HCT116 (cell line): Measurements from ENCODE around the gene WDR90.

ENCODE experiments used
- CTCF ChIP-seq, 3 experiments: fragments of 200-600 bp in 1 of 3; sonication (generic) in 1 of 3; IDR thresholded peaks in 2 of 3; conservative IDR thresholded peaks in 1 of 3; 2 replicates each; pipeline ENCODE4 v1.5.1; 2012 to 2017; ENCODE audit warnings: low read depth in 2 of 3, low read length in 2 of 3, antibody characterized with exemption in 1 of 3, borderline replicate concordance in 1 of 3, control low read depth in 1 of 3, mild to moderate bottlenecking in 1 of 3, mixed read lengths in 1 of 3, mixed run types in 1 of 3, moderate library complexity in 1 of 3; ENCODE audit not compliant: insufficient read depth in 1 of 3
- EZH2phosphoT487 ChIP-seq: fragments of 200-600 bp; IDR thresholded peaks from 2 replicates; pipeline ENCODE4 v1.6.1; 2018; ENCODE audit warnings: antibody characterized with exemption, borderline replicate concordance
- POLR2A ChIP-seq: IDR thresholded peaks from 2 replicates; pipeline ENCODE4 v1.7.0; 2011; ENCODE audit warnings: borderline replicate concordance; ENCODE audit not compliant: insufficient read depth, insufficient read length; ENCODE audit errors: extremely low read depth
- ZBTB33 ChIP-seq: IDR thresholded peaks from 2 replicates; pipeline ENCODE4 v1.6.1; 2011; ENCODE audit warnings: mild to moderate bottlenecking, low read length, moderate library complexity; ENCODE audit not compliant: insufficient replicate concordance; ENCODE audit errors: extremely low read depth

GRCh38 chr16:693364-693763 lies 44.2 kb downstream of the WDR90 start:
- TF ChIP-seq EZH2phosphoT487 (no peak), POLR2A (no peak), CTCF (IDR thresholded peaks at IDR 0.05 in 2 of 3, conservative IDR thresholded peaks at IDR 0.05 in 1 of 3; ENCODE audit: borderline replicate concordance in 1 of 3, insufficient read depth in 1 of 3, low read depth in 2 of 3, low read length in 2 of 3) (no peak), ZBTB33 (no peak)
